Mesenchymal stem cell (in vitro differentiated cells and primary cell): ENCODE results near the gene MDP1.
A peak's percentile ranks its signal among the peaks of the same experiment; 100 is the strongest.

Source experiments
- DNase-seq: peaks from one replicate; pipeline ENCODE4 v3.0.0-alpha.2; 2013
- H2AFZ ChIP-seq: one replicate; pipeline ENCODE4 v1.6.1; 2013; ENCODE audit warnings: low read depth, mild to moderate bottlenecking, control low read depth, inconsistent platforms, low read length, moderate library complexity
- H2AK5ac ChIP-seq: 2 replicates; pipeline ENCODE4 v1.6.1; 2013; ENCODE audit warnings: low read length, moderate library complexity, mild to moderate bottlenecking, inconsistent platforms; ENCODE audit not compliant: severe bottlenecking
- H2BK120ac ChIP-seq: one replicate; pipeline ENCODE4 v1.6.1; 2013; ENCODE audit warnings: low read depth, mild to moderate bottlenecking, inconsistent platforms, low read length, moderate library complexity
- H2BK12ac ChIP-seq, 2 experiments: one replicate each; pipeline ENCODE4 v1.6.1; 2013; ENCODE audit warnings: inconsistent platforms in 2 of 2, low read length in 2 of 2, mild to moderate bottlenecking in 2 of 2, moderate library complexity in 2 of 2, control low read depth in 1 of 2
- H2BK15ac ChIP-seq: one replicate; pipeline ENCODE4 v1.6.1; 2013; ENCODE audit warnings: mild to moderate bottlenecking, low read depth, inconsistent platforms; ENCODE audit not compliant: poor library complexity, severe bottlenecking
- H2BK5ac ChIP-seq: 2 replicates; pipeline ENCODE4 v1.6.1; 2013; ENCODE audit warnings: low read depth, mild to moderate bottlenecking, low read length, control low read depth, inconsistent platforms; ENCODE audit not compliant: poor library complexity, severe bottlenecking
- H3K14ac ChIP-seq, 2 experiments: one replicate each; pipeline ENCODE4 v1.6.1; 2013; ENCODE audit warnings: inconsistent platforms in 2 of 2, low read length in 2 of 2, control low read depth in 1 of 2, mild to moderate bottlenecking in 1 of 2, moderate library complexity in 1 of 2
- H3K18ac ChIP-seq, 2 experiments: one replicate each; pipeline ENCODE4 v1.6.1; 2013; ENCODE audit warnings: inconsistent platforms in 2 of 2, low read length in 2 of 2, control low read depth in 1 of 2, low read depth in 1 of 2, mild to moderate bottlenecking in 1 of 2
- H3K23ac ChIP-seq, 2 experiments: one replicate each; pipeline ENCODE4 v1.6.1; 2013; ENCODE audit warnings: inconsistent platforms in 2 of 2, low read length in 2 of 2, mild to moderate bottlenecking in 2 of 2, moderate library complexity in 2 of 2, control low read depth in 1 of 2
- H3K27ac ChIP-seq: 2 replicates; pipeline ENCODE4 v1.5.1; 2013; ENCODE audit warnings: mild to moderate bottlenecking, moderate library complexity, low read length, control low read depth, inconsistent platforms; ENCODE audit not compliant: poor library complexity, severe bottlenecking
- H3K27me3 ChIP-seq, 2 experiments: 2 replicates each; pipeline versions ENCODE4 v1.6.1 to v1.7.0; 2013; ENCODE audit warnings: low read length in 2 of 2, mild to moderate bottlenecking in 2 of 2, moderate library complexity in 2 of 2, control low read depth in 1 of 2, inconsistent platforms in 1 of 2; ENCODE audit not compliant: control insufficient read depth in 1 of 2, insufficient read depth in 1 of 2
- H3K36me3 ChIP-seq, 2 experiments: 2 replicates each; pipeline versions ENCODE4 v1.6.1 to v1.7.0; 2013; ENCODE audit warnings: low read length in 2 of 2, control low read depth in 1 of 2, inconsistent platforms in 1 of 2, low read depth in 1 of 2, mild to moderate bottlenecking in 1 of 2; ENCODE audit not compliant: insufficient read depth in 2 of 2, control insufficient read depth in 1 of 2
- H3K4ac ChIP-seq, 2 experiments: one replicate each; pipeline ENCODE4 v1.6.1; 2013; ENCODE audit warnings: inconsistent platforms in 2 of 2, low read length in 2 of 2, mild to moderate bottlenecking in 2 of 2, moderate library complexity in 2 of 2, control low read depth in 1 of 2, low read depth in 1 of 2
- H3K4me1 ChIP-seq: 2 replicates; pipeline ENCODE4 v1.6.1; 2013; ENCODE audit warnings: low read depth, low read length, control low read depth; ENCODE audit not compliant: control insufficient read depth, insufficient read depth
- H3K4me2 ChIP-seq: 2 replicates; pipeline ENCODE4 v1.6.1; 2013; ENCODE audit warnings: low read length, mild to moderate bottlenecking, inconsistent platforms; ENCODE audit not compliant: poor library complexity, severe bottlenecking
- H3K4me3 ChIP-seq, 2 experiments: 2 replicates each; pipeline versions ENCODE4 v1.5.1 to v1.7.0; 2013; ENCODE audit warnings: low read length in 2 of 2, mild to moderate bottlenecking in 2 of 2, control low read depth in 1 of 2, low read depth in 1 of 2; ENCODE audit not compliant: insufficient read depth in 1 of 2
- H3K79me1 ChIP-seq: replicated peaks from 2 replicates; pipeline ENCODE4 v1.6.1; 2013; ENCODE audit warnings: mild to moderate bottlenecking, control low read depth, low read length, inconsistent platforms; ENCODE audit not compliant: poor library complexity, severe bottlenecking
- H3K9ac ChIP-seq: 2 replicates; pipeline ENCODE4 v1.7.0; 2013; ENCODE audit warnings: mild to moderate bottlenecking, low read length, moderate library complexity
- H3K9me3 ChIP-seq: 2 replicates; pipeline ENCODE4 v1.7.0; 2013; ENCODE audit warnings: mild to moderate bottlenecking, low read length; ENCODE audit not compliant: control insufficient read depth
- H4K8ac ChIP-seq: one replicate; pipeline ENCODE4 v1.6.1; 2013; ENCODE audit warnings: inconsistent platforms, mild to moderate bottlenecking, low read length, moderate library complexity
- H4K91ac ChIP-seq: one replicate; pipeline ENCODE4 v1.6.1; 2013; ENCODE audit warnings: mild to moderate bottlenecking, low read length, inconsistent platforms
- WGBS: methylation state at CpG from one replicate; pipeline ENCODE4 v1.1.7; 2013; ENCODE audit warnings: mixed read lengths; 5-methylcytosine and 5-hydroxymethylcytosine counted together

Gene MDP1

GRCh38 chr14:24238123-24238522, 22.3 kb upstream of the MDP1 start:
- Histone ChIP-seq H2AK5ac (no peak overlapping the region), H2AFZ (no peak overlapping the region), H3K4ac (no peak overlapping the region), H2BK15ac (no peak overlapping the region), H3K36me3 (peaks cover 42 to 73% of the 10 kb centered on the region in 2 experiments), H3K4me1 (peaks cover 18% of the 10 kb centered on the region), H3K14ac (no peak overlapping the region), H3K4me2 (no peak overlapping the region), H3K4me3 (no peak overlapping the region), H3K18ac (no peak overlapping the region), H3K27me3 (no peaks in the 10 kb centered on the region), H2BK5ac (no peak overlapping the region), H4K91ac (peak overlapping the region; percentile 4), H3K9me3 (no peaks in the 10 kb centered on the region), H2BK120ac (no peak overlapping the region), H4K8ac (no peak overlapping the region), H3K27ac (no peak overlapping the region), H3K9ac (peak overlapping the region; percentile 91), H3K23ac (no peak overlapping the region), H2BK12ac (no peak overlapping the region), H3K79me1 (peaks cover 39% of the 10 kb centered on the region)
- 99% methylated on average over 5 of the region's 5 CpGs for WGBS
- no peak for DNase-seq

- H3K9ac ChIP-seq, result no peak overlapping the region
- peaks cover 42 to 73% of the 10 kb centered on the region in 2 experiments for H3K36me3 ChIP-seq
- H3K4me2 ChIP-seq, result no peak overlapping the region
- no peak overlapping the region for H2BK120ac ChIP-seq
- no peak overlapping the region for H3K14ac ChIP-seq
- H3K18ac ChIP-seq, result no peak overlapping the region
- WGBS, result 81% methylated on average over 2 of the region's 2 CpGs
- H3K27me3 ChIP-seq, result no peaks in the 10 kb centered on the region
- H3K23ac ChIP-seq, result no peak overlapping the region
- DNase-seq, result no peak
- no peak overlapping the region for H2AK5ac ChIP-seq
- H3K79me1 ChIP-seq, result peaks cover 39% of the 10 kb centered on the region
- no peak overlapping the region for H2BK5ac ChIP-seq
- no peak overlapping the region for H2AFZ ChIP-seq
- no peak overlapping the region for H3K4ac ChIP-seq
- no peak overlapping the region for H3K27ac ChIP-seq
- H3K4me1 ChIP-seq, result peaks cover 19% of the 10 kb centered on the region
- H2BK15ac ChIP-seq, result no peak overlapping the region
- no peak overlapping the region for H3K4me3 ChIP-seq
- no peak overlapping the region for H4K8ac ChIP-seq
- H3K9me3 ChIP-seq, result no peaks in the 10 kb centered on the region
- no peak overlapping the region for H4K91ac ChIP-seq
- H2BK12ac ChIP-seq, result no peak overlapping the region
These were observed 21.6 kb upstream of the MDP1 start for GRCh38 chr14:24237463-24237955.

GRCh38 chr14:24236689-24237462, 21.0 kb upstream of the MDP1 start:
- peaks cover 19% of the 10 kb centered on the region for H3K4me1 ChIP-seq
- no peaks in the 10 kb centered on the region for H3K27me3 ChIP-seq
- no peak overlapping the region for H2BK12ac ChIP-seq
- H2AK5ac ChIP-seq, result no peak overlapping the region
- H3K27ac ChIP-seq, result no peak overlapping the region
- H3K36me3 ChIP-seq, result peaks cover 42 to 73% of the 10 kb centered on the region in 2 experiments
- no peaks in the 10 kb centered on the region for H3K9me3 ChIP-seq
- H2BK5ac ChIP-seq, result no peak overlapping the region
- DNase-seq, result no peak
- WGBS, result 100% methylated on average over 6 of the region's 6 CpGs
- H4K8ac ChIP-seq, result no peak overlapping the region
- no peak overlapping the region for H3K18ac ChIP-seq
- H3K23ac ChIP-seq, result no peak overlapping the region
- H3K4me2 ChIP-seq, result no peak overlapping the region
- H3K79me1 ChIP-seq, result peaks cover 39% of the 10 kb centered on the region
- no peak overlapping the region for H3K4ac ChIP-seq
- no peak overlapping the region for H3K14ac ChIP-seq
- H2BK120ac ChIP-seq, result no peak overlapping the region
- H3K9ac ChIP-seq, result no peak overlapping the region
- no peak overlapping the region for H2AFZ ChIP-seq
- no peak overlapping the region for H4K91ac ChIP-seq
- no peak overlapping the region for H3K4me3 ChIP-seq
- no peak overlapping the region for H2BK15ac ChIP-seq

- Histone ChIP-seq H2BK12ac (no peak overlapping the region), H3K79me1 (peaks cover 39% of the 10 kb centered on the region), H3K4me2 (no peak overlapping the region), H4K91ac (no peak overlapping the region), H2BK5ac (no peak overlapping the region), H3K18ac (no peak overlapping the region), H3K27me3 (no peaks in the 10 kb centered on the region), H3K14ac (no peak overlapping the region), H3K4ac (no peak overlapping the region), H2BK120ac (no peak overlapping the region), H3K27ac (no peak overlapping the region), H3K23ac (no peak overlapping the region), H3K9ac (no peak overlapping the region), H2BK15ac (no peak overlapping the region), H3K9me3 (no peaks in the 10 kb centered on the region), H4K8ac (no peak overlapping the region), H3K36me3 (peaks cover 39 to 72% of the 10 kb centered on the region in 2 experiments), H2AFZ (no peak overlapping the region), H2AK5ac (no peak overlapping the region), H3K4me3 (no peak overlapping the region), H3K4me1 (peaks cover 17% of the 10 kb centered on the region)
- WGBS, result 93% methylated on average over 3 of the region's 5 CpGs
- no peak for DNase-seq
These were observed 20.2 kb upstream of the MDP1 start for GRCh38 chr14:24235804-24236688.
